Measurements from ENCODE around the gene ARID2.

ARID2 gene

DNA sequence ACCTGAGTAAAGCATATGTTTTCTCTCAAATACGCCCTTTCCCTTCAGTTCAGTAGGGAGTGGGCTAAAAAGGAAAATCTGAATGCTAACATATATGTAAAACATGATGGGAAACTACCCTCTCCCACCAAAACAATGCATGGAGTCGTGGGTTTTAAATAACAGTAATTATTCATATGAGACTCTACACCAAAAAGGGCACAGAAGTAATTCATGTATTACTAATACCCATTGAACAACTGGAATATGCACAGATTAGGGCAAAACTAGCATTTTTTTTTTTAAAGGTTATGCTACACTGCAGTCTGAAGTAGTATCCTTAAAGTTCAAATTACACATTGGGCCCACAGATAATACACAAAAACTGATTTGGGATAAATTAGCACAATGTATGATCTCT lies 8.1 kb upstream of the ARID2 start:
- DNase-seq = no peak

DNA sequence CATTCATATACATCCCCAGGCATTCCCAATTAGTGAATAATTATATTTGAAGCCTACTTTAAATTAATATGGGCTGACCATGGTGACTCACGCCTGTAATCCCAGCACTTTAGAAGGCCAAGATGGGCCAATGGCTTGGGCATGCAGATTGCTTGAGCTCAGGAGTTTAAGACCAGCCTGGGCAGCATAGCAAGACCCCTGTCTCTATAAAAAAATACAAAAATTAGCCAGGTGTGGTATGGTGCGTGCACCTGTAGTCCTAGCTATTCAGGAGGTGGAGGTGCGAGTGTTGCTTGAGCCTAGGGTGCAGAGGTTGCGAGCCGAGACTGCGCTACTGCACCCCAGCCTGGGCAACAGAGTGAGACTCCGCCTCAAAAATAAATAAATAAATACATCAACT lies 7.6 kb upstream of the ARID2 start:
- DNase-seq = no peak

DNA sequence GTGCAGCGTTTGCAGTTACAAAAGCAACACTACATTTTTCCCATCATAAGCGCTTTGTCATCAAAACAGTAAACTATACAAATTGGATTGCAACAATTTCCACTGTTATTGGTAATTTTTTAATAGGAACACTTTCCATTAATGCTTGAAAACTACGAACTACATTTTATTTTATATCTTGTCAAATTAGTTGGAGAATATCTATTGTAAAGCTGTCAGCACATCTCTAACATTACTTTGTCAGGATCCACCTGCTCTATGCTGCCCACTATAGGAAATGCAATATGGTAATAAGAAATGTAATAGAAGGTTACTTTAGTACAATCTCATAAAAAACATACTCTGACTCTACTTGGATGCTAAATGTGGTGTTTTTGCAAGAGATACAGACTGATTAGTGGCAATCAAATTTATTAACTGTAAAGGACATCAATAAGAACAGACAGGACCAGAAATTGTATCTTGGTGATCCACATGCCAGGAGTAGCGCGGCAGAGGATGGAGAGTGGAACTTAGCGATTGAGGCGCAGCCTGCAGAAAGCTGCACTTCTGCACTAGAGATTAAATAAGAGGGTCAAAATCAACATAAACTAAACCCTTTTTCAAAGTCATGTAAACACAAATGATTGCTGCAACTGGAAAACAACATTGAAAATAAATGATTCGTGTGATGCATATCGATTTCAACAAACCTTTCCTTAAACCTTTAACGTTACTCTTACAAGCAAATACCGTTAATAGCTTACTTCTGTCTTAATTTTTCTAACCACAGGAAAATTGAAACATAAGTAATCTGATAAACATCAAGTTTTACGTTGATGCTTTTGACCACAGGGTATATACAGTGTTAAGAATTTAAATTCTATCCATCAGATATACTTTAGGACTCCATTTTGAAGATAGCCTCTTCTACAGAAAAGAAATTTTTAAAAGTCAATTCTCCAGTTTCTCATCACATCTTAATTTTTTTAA lies 3.6 kb upstream of the ARID2 start:
- DNase-seq = peak; percentile 53

DNA sequence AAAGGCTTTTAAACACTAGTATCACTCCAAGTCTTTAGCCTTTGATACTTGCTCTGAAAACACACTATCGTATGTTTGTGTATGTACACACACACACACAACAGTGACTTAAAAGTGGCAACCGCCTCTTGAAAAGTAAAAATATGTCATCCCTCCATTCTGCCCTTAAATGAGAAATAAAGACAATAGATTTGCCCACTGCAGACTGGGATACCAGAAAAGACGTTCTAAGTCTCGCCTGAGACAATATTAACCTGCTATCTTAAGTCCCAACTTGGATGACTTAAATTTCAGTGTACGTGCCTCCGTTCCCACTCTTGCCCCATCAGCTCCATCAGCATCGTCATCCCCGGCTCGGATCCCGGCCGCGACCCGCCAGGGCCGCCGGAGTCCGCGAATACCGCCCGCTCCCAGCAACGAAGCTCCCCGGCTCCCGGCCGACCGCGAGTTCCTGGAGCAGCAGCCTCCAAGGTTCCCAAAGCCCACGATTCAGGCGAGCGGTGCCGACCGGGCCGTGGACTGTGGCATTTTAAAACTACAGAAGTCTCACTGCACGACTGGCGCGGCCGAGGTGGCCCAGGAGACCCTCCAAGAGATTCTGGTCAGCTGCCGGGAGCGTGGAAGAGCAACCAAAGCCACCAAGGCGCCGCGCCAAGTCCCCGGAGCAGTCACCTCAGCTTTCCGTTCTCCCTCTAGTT lies 2.8 kb upstream of the ARID2 start:
- no peak for DNase-seq

DNA sequence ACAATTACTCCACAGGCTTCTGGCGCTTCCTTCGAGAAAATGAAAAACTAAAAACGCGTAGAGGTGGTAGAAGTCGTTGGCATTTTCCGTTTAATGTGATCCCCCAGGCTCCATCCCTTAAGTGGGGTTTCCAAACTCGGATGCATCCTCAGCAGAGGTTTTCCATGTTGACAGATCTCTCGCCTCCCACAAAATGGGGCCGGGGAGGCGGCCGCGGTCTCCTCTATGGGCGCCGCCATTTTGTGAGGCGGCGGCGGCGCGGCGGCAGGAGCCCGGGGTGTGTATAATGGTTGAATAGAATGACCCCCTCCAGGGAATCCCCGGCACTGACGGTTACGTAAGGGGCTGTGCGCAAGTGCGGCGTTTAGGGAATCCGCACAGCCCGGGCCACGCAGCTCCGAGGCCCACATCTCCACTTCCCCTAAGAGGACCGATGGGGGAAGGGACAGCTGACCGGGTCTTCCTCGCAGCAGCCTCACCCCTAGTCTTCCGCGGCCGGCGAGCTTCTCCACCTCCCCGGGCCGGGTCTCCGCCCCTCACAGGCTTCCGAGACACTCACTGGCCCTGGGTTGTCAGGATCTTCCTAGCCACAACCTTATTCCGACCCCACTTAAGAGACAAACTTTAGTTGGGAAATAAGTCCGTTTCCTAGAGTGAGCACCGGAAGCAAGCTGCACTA lies 2.1 kb upstream of the ARID2 start:
- peak; percentile 89 for DNase-seq

DNA sequence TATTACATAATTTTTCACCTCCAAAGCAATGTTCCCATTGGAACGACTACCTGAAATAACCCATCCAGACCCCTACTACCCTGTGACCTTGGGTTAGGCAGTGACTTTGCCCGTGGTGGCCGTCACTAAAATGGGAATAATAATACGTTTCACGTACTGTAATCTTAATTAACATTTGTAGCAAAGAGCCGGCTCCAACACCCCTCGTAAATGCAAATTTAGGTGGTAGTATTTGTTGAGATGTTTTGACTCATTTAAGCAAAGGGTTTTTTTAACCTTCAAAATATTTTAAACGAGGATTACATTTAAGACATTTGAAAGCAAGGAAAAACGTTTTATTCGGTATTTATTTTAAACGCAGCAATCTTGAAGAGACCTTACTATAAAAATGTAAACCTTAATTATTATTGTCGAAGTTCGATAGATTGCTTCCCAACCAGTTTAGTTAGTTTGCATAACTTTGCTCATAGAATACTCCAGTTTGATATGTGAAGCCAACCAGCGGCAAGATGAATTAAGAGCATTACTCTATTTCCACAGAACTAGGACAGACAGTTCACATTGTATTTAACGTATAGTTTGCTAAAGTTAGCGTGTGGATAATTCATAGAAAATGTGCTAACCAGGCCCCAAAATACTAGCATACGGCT lies 1.4 kb upstream of the ARID2 start:
- no peak for DNase-seq

DNA sequence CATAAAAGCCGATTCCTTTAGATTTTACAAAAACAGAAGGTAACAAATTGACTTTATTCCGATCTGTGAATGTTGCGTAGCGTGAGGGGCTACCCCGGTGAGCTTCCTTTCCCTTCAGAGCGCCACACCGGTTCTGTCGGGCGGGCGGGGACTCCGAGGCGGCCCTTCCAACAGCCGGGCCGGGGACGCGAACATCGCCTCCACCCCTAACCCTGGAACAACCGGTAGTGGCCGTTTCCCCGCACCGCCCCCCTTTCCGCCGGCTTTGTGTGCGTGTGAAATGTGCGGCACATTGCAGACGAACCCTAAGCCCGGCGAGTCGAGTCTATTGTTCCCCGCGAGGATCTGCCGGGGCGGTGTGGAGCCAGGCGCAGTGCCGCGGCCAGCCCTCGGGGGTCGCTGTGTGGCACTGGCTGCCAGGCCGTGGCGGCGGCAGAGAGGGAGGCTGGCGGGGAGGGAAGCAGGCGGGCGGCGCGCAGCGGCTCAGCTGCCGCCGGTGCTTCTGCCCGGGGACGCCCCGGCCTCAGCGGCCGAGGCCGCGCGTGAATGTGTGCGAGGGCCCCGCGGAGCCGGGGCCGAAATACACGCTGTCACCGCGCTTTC lies 775 bp upstream of the ARID2 start:
- DNase-seq = peak; percentile 98

DNA sequence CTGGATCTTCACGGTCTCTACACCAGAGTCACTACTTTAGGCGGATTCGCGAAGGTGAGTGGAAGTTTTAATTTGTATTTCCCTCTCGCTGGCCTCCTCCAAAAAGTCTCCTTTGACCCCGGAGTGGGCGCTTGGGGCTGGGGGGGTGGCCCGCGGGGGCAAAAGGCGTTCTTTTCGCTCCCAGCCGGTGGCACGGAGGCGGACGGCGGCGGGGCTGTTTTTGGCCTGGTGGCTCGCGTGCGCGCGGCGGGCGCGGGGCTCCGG lies 510 bp downstream of the ARID2 start:
- DNase-seq = no peak

DNA sequence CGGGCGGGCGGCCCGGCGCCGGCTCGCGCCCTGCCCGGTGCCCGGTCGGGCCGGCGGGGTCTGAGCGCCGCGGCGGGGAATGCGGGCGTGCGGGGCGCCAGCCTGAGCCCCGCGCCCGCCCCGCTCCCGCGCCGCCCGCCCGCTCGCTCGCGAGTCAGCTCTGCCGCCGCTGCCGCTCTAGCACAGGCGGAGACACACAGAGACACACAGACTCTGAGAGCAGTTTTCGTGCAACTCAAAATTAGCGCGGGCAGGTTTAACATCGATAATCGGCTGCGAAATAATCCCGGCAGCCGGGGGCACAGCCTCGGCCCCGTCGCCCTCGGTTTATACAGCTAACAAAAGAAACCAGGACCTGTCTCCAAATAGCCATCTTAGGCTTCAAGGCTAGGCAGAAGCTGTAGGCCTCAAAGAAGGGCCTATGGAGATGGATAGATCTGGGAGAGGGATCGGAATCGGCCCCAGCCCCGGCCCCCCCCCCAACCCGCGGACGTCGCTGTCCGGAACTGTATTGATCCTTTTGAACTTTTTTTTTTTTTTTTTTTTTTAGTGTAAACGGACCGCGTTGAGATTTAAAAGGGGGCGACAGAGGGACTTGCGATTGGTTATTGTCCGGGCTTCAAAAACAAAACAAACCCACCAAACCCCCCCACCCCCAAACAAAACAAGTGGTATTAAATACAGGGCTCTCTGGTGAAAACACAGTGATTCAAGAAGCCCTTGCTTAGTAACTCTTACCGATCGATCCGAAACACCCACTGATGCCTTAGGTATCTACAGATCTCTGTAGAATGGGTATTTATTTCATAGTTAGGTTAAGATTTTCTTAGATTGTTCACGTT lies 1.1 kb downstream of the ARID2 start:
- DNase-seq = peak; percentile 63

DNA sequence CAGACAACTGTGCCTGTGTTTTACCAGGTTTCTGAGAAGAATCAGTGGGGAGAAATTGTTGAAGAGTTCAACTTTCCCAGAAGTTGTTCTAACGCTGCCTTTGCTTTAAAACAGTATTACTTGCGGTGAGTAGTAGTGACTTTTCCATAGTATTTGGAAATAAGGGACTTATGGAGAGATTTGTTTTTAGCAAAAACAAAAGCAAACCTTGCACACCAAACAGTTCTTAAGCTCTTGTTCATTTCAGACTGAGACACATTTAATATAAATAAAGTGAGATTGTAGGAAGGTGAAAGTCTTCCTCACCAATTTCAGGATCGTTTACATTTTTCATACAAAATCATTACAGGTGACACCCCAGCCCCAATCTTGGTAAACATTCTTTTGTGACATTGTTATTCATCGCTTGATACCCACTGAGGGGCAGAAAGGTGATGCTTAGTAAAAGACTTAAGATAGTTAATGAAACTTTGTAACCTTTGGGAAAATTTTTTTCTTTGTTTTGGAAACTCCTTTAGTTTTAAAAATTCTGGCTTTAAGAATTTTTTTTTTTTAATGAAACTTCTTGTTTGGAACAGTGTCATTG lies 1.8 kb downstream of the ARID2 start:
- no peak for DNase-seq

DNA sequence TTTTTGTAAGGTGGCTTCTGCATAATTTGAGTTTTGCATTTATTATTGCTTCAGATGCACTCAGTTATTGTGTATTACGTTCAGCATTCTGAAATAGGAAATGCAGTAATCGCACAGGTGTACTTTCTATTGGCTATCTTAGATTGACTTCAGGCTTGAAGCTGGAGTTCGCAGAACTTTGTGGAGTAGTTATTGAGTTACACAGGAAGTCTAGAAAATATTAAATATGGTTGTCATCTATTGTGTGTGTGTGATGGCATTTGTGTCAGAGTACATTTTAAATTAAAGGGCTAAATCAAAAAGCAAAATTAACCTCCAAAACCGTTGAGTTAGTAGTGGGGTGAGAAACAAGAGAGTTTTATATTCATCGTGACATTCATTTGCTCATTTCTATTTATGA lies 2.7 kb downstream of the ARID2 start:
- DNase-seq = peak; percentile 44

DNA sequence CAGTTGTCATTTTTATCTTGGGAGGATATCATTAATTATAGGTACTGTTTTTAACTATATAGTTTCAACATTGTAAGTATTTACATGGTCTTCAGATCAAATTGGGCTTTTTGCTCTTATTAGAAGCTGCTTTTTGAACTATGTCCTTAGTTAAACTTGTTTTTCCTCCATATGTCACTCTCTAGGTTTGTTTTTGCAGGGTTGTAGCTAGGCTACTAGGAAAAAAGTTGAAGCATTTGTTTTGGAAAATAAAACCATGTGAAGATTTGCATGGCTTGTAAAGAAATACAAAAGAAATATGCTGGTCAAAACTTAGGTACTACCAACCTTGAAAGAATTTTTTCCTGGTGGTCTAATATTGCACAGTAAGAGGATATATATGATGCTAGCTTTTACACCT lies 3.4 kb downstream of the ARID2 start:
- DNase-seq = no peak

DNA sequence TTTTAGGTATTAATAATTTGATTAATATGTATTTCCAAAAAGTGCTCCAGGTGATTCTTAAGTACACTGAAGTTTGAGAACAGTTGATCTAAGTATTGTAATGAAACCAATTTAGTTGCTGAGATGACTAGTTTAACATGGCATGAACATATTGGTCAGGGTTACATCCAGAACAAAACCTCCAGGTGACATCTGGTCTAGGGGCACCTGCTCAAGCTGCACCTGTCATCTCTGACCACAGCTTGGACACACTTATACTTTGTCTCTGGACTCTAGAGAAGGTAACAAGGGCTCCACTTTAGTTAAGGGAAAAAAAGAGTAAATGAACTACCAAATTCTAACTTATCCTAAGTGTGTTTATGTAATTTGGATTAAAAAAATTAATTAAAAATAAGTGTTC lies 8.1 kb downstream of the ARID2 start:
- no peak for DNase-seq

DNA sequence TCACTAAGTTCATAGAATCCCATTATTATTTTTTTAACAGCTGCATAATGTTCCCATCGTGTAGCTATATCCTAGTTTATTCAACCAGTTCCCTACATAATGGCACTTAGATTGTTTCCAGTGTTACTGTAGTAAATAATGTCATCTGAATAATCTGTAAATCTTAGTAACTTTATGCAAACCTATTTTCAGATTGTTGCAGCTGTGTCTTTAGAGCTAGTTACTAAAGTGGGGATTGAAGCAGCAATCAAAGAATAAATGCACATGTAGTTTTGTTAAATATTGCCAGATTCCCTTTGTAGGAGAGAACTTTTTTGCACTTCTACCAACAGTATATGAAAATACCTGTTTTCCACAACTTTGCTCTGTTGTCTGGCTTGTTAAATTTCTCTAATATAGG lies 13.1 kb downstream of the ARID2 start:
- DNase-seq = no peak

DNA sequence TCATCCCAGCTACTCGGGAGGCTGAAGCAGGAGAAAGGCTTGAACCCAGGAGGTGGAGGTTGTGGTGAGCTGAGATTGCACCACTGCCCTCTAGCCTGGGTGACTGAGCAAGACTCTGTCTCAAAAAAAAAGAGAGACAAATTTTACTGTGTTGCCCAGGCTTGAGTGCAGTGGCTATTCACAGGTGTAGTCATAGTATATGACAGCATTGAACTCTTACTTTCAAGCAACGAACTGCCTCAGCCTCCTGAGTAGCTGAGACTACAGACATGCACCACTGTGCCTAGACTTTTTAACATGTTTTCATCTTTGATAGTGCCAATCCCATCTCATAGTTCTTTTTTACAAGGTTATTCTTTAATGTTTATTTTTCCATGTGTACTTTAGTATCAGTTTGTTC lies 13.7 kb downstream of the ARID2 start:
- no peak for DNase-seq

DNA sequence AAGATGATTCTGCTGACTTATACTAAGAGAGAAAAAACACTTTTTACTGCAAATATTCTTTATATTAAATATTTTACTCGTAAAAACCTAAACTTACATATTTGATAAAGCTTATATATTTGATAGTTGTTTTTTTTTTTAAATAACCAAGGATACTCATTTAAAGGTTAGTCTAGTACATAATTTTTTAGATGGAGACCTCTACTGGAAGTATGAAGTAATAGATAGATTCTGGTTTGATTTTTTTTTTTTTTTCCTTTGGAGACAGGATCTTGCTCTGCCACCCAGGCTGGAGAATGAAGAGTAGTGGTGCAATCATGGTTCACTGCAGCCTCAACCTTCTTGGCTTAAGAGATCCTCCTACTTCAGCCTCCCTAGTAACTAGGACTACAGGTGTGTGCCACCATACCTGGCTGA lies 16.4 kb downstream of the ARID2 start:
- peak; percentile 30 for DNase-seq

DNA sequence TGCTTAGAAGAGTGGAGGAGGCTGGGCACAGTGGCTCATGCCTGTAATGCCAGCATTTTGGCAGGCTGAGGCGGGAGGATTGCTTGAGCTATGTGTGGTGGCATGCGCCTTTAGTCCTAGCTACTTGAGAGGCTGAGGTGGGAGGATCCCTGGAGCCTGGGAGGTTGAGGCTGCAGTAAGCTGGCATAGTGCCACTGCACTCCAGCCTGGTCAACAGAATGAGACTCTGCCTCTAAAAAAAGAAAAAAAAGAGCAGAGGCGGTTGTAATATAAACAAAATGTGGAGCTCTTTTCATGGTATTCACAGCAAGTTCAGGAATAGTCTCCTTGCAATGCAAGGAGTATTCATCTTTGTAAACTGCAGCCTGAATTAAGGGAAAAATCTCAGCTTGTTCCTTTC lies 27.2 kb downstream of the ARID2 start:
- no peak for DNase-seq

DNA sequence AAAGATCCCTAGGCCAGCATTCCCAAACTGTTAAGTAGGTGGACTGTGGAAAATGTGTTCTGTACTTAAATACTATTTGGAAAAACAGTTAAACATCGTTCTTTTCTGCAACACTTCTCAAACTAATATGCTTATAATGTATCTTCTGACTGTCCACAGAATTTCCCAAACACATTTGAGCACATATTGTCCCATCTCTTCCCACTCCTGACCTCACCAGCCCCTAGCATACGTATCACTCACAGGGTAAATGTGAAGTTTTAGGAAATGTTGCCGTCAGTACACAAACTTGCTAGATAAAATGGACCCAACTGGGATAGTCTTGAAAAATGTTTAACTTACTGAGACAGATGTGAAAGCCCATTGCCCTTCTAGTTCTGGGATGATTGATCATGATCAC lies 27.7 kb downstream of the ARID2 start:
- no peak for DNase-seq

DNA sequence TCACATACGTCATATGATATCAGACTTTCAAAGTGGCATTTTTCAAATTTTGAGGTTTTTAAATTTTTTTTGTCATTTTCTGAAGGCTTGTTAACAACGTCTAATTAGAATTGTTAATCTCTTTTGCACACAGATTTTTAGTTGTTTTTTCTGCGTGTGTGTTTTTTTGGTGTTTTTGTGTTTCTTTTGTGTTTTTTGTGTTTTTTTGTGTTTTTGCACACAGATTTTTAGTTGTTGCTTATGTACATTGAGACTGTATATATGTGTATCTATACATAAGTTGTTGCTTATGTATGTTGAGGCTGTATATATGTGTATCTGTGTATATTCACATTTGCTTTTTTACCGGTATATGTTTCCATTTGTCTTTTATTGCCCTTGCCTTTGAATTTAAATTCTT lies 30.8 kb downstream of the ARID2 start:
- no peak for DNase-seq

DNA sequence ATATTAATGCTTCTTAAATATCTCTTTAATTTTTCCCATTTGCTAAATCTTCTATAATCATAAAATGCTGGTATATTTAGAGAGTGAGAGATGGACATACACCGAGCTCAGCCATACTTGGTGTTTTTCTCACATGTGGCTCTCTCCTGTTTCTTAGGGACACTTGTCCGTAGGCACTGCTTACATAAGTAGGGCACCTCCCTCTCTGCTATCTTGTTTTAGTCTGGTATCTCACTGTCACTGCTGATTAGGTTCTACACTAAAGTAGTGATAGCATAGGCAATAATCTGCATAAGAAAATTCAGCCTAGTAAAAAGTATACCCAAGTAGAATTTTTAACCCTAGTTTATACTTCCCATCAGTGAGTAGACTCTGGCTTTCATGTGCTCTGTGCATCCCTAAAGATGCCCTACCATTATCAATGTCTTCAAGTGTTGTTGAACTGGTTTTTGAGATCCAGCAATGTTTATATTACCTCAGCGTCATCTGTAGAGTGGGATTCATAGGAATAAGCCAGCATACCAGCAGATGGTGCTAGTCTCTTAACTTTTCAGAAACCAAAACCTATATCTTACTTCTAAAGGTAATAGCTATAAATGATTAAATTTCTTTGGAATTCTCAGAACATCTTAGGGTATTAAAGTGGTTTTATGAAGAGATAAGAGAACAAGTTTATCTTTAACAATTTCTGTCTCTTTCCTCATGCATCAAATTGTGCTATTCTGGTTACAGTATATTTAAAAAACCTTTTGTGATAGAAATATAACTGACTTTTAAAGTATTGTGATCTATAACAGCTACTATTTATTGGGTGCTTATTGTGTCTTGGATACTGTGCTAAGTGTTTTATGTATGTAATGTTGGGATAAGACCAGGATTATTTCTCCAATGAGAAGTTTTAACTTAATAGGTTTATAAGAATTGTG lies 32.9 kb downstream of the ARID2 start:
- DNase-seq = no peak

Data from central memory CD4-positive, alpha-beta T cell (primary cell).